GM18861 (cell line): ENCODE results near the gene PPFIBP1.
A peak's percentile ranks its signal among the peaks of the same experiment; 100 is the strongest.
"Not testable (repeated sequence)": the region's sequence is repeated elsewhere in the genome, so short reads cannot be mapped to it uniquely, and the experiment has no call there.

Experiments used
- ATAC-seq: cut with Tn5 transposase; IDR thresholded peaks from one replicate; pipeline ENCODE4 v1.9.1; 2021; ENCODE audit not compliant: unreplicated experiment

PPFIBP1 gene

DNA sequence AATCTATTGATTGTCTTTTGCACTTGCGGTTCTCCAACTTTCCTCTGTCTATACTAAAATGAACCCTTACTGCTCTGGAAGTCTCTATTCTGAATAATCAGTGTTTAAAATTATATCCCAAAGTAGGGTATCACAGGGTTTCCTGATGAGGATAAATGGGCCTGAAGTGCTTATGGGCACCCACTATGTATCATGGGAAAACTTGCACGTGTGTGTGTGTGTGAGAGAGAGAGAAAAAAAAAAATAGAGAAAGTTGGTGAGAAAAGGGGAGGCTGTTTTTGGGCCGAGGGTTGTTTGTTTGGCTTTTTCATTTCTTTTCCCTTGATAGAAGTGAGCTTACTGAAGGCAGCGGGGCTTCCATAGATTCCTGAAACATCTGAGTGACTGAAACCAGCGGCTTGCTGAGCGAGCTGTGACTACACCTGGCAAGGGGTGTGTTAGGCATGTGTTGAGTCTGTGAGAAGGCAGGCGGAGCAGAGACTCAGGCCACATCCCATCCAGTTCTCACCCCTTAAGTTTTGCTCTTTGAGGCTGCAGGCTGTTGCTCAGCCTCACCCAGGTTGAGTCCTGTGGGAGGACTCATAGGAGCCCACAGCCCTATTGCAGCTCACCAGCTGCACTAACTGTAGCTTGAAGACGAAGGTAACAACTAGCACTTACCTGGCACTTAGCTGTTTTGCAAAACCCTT lies 17.2 kb downstream of the PPFIBP1 start:
- no peak for ATAC-seq

- no peak for ATAC-seq
Measured at GRCh38 chr12:27542628-27543027, 18.6 kb downstream of the PPFIBP1 start.

- ATAC-seq, result not testable (repeated sequence)
Measured at GRCh38 chr12:27544858-27545257, 20.9 kb downstream of the PPFIBP1 start.

GRCh38 chr12:27545665-27546064 lies 21.7 kb downstream of the PPFIBP1 start:
- ATAC-seq, result no peak

DNA sequence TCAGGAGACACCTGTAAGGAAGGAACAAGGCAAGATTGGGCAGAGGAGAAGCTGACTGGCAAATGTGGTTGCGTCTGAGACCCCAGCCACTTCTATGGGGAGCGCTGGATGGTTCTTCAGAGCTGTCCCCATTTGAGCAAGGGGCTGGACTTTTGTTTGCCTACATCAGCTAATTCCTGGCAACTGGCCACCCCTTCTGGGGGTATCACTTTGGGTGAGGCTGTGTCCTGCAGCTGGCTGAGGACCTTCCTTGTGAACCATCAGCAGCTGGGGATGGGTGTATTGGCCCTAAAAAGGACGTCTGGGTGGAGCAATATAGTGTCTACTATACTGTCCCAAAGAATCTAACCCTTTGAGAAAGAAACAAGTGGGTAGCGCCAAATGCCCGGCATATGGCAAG lies 23.6 kb downstream of the PPFIBP1 start:
- no peak for ATAC-seq

DNA sequence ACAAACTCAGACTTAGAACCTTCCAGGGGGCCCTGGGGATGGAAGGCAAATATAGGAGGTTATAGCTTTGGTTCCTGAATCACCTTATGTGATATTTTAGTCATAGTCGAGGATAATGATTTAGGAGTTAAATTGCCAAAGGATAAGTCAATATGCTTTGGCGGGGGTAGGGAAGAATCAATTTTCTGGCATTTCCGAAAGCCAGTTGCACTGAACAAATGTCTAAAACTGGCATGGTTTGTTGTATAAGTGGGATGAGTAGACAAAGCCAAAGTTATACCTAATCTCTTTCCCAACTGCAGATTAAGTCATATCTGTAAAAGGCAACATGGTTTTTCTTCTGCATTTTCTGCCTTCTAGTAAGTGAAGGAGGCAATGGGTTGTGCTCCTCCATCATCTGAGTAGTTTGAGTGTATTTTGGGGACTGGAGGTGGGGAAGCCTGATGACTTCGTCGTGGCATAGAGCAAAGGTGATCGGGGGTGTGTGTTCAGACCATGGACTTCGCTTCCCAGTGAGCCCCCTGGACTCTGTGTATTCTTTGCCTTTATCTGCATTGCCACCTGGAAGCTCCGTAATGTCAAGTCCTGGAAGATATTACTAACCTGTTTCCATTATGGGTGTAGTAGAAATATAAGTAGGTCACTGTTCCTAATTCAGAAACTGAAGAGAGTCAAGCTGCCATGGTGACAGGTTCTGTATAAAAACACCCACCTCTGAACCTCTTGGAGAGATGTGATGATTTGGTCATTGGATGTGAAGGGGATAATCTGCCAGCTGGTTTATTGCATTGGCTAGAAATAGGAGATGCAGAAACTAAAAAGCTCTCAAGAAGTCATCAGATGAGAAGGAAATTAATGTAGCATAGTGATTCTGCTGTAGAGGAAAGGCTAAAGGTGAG lies 24.5 kb downstream of the PPFIBP1 start:
- no peak for ATAC-seq

- no peak for ATAC-seq
Measured at GRCh38 chr12:27549236-27549800, 25.3 kb downstream of the PPFIBP1 start.

DNA sequence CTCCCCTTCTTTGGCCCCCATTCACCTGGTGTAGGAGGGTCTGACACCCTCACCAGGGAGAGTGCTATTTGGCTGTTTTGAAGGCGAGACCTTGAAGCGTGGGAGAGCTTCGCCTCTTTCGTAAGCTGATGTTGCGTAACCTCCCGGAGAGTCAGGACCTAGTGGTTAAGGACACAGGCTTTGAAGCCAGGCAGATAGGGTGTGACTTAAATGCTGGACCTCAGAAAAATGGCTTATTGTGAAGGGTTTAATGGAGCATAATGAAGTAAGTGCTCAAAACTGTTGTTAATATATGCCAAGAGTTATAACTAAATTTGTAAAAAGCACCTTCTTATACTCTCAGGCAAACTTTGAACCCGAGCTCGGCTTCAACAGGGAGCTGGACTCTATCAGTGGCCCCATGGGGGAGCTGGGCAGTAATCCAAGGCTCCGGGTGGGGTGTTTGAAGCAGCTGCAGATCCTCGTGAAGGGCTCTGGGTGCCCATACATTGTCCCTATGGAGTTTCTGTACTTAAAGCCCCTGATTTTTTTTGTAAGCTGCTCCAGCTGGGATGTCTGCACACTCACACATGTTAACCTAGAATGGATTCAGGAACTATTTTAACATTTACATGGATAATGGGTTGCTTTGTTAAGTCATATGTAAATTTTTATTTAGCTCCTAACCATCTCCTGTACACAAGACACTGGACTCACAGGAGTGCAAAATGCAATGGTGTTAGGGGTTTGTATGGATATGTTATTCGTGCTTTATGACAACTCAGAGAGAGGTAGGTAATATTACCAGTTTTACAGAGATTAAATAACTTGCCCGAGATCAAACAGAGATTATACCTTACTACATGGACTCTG lies 26.0 kb downstream of the PPFIBP1 start:
- no peak for ATAC-seq

DNA sequence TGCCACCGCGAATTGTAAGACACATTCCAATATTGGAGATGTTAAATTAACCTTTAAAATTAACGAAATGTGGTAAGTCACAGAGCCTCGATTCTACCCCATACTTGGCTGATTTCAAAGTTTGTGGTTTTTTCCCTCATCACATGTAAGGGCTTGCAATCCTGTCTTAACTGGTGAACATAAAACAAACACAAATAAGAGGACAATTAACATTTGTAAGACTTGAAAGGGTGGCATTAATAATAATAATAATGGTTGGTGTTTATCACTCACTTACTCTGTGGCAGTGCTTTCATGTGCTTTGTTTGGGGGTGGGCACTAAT lies 26.6 kb downstream of the PPFIBP1 start:
- no peak for ATAC-seq

DNA sequence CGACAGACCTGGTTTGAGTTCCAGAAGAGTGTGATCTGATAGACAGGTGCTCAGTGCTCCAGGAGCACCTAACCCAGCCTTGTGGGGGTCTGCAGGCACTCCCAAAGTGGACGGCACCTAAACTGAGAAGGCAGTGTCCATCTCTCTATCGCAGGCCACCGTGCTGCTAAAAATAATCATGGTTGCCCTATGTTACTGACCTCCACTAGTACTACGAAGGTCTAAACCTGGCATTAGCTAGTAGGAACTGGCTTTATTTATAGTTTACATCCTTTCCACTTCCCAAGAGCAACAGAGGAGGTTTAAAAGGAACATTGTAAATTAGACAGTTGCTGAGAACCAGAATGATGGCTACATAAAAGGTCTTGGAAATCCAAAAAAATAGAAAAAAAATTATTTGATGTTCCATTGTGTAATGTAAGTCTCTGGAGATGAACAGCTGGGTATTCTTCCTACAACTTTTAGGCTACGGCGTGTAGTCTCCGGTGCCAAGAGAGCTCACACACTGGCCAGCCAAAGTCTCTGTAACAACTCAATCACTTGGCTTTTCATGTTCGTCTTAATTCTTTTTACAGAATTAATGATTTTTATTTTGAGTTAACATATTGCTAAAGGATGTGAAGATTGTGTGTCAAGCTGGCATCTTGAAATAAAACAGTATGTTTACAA lies 27.3 kb downstream of the PPFIBP1 start:
- ATAC-seq, result no peak

GRCh38 chr12:27552235-27552634 lies 28.2 kb downstream of the PPFIBP1 start:
- ATAC-seq, result no peak

GRCh38 chr12:27552886-27553560 lies 29.0 kb downstream of the PPFIBP1 start:
- peak; percentile 33 for ATAC-seq

DNA sequence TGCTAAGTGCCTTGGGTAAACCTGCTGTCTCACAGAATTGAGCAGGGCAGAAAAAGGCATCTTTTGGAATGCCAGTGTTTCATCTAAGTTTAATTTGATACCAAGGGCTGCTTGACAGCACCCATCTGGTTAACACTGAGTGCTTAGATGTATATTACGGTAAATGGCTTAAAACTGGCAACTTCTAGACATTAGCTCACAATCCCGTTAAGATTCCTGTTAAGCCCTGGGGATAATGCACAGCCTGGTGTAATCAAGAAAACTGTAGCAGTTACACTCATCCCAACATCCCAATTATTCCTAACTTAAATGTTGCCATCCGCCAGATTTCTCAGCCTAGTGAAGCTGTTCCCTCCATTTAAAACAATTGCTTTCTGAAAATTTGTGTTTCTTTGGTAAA lies 29.9 kb downstream of the PPFIBP1 start:
- ATAC-seq, result no peak

GRCh38 chr12:27554421-27555186 lies 30.6 kb downstream of the PPFIBP1 start:
- no peak for ATAC-seq

DNA sequence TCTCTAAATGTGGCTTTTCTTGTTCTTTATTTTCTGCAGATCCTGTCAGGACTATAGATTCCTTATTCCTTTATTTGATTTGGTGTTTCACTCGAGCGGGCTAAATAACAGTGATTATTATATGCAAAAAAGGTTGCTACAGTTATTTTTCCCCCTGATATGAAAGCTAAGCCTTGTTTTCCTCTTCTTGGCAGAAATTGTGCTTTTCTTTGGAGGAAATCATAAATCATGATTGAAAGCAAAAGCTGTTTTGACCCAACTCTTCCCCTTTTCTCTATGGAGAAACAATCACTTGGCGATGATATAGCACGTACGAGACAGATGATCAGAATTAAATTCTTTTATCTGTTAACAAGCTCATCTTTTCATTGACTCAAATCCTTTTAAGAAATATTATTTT lies 31.4 kb downstream of the PPFIBP1 start:
- no peak for ATAC-seq

DNA sequence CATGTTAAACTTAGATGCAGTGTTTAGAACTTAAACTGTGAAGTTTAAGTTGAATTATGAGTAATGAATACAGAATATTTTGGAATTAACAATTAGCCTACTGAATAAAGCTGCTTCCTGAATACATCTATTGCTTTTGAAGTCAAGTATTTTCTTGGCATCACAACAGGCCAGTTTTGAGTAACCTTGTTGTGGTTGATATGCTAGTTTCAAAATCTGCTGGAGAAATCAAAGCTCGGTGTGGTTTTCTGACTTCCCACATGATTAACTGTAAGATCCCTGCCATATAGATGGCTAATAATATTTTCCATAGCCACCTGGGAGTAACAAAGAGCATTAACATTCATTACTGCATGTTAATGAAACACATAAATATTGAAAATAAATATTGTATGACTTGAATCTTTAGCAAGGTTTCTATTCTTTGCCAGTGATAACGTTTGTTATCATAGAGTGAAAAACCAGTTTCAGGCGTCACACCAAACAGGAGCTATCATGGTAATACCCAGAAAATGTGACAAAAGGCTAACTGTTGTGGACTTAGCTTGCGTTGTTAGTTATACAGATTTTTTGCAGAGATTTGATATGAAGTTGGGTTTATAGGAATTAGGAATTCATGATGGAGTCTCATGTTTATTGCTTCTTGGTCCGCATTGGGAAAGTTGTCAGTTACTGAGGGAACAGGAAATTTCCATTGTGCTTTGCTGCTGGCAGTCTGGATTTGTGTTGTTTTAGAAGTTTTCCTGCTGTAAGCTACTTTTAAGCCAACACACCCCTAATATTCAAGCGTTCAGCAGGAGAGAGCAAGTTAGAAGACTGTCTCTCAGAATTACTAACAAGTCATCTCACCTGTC lies 32.1 kb downstream of the PPFIBP1 start:
- ATAC-seq, result peak; percentile 39

DNA sequence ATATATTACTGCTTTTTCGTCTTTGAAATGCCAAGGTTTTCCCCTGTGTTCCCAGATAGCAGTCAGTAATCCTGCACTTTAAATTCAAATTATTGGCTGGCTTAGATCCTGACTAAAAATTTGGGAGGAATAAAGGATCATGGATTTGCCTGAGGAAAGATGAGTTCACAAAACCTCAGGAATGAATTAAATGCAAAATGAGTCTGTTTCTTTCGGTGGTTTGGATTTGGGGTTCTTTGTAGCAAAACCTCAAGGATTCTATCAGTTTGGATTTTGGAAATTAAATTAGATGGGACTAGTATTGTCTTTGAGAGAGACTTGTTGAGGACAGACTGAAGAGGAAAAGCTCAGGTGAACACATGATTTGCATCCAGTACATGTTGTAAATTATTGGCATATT lies 36.1 kb downstream of the PPFIBP1 start:
- ATAC-seq, result no peak

DNA sequence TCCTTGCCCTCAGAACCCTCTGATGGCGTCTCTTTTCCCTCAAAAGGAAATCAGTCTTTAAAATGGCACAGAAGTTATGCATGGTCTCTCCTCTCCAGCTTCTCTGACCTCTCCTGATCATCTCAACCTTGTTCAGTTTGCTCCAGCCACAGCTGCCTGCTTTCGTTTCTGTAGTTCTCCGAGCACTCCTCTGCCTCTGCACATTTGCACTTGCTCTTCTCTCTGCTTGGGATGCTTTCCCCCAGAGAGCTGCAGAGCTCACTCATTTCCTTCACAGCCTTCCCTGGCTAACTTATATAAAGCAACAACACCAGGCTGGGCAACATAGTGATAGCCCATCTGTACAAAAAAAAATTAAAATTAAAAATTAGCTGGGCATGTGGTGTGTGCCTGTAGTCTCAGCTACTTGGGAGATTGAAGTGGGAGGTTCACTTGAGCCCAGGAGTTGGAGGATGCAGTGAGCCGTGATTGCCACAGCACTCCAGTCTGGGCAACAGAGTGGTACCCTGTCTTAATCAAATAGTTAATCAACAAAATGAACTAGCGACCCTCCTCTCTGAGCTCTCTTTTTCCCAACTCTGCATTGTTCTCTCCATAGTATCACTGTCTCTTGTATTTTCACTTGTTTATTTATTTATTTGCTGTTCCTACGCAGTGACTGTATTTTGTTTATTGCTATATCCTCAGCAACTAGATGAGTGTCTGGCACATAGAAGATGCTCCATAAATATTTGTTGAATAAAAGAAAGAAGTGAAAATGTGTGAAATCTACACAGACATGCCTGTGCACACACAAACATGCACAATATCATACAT lies 37.7 kb downstream of the PPFIBP1 start:
- no peak for ATAC-seq
